Adrenal gland (tissue), 12 donors: ENCODE results near the gene HES3. TPM values are rescaled to one million over a fixed set of nuclear protein-coding genes. Genes with fewer than 3 reads are reported as not detected.
A peak's percentile ranks its signal among the peaks of the same experiment; 100 is the strongest.

Experiments
- DNase-seq, 7 donors: peaks; one replicate each; pipeline ENCODE4 v3.0.0-alpha.2; 2019 to 2020
- H3K27ac ChIP-seq, 5 donors: fragments of 200-600 bp; sonication (generic) in 4 of 5; 1 replicate in 3 of 5; 2 replicates in 2 of 5; pipeline versions ENCODE4 v1.5.1 to v1.8.0; 2016 to 2020; ENCODE audit warnings: mild to moderate bottlenecking in 1 of 5
- H3K27me3 ChIP-seq: fragments of 200-600 bp; 2 replicates; pipeline ENCODE4 v1.8.0; 2021
- H3K36me3 ChIP-seq, 2 donors: fragments of 200-600 bp; replicated peaks in 1 of 2; 1 replicate in 1 of 2; 2 replicates in 1 of 2; pipeline versions ENCODE4 v1.5.1 to v1.8.0; 2018 to 2022
- H3K4me1 ChIP-seq, 2 donors: fragments of 200-600 bp; replicated peaks in 1 of 2; 1 replicate in 1 of 2; 2 replicates in 1 of 2; pipeline versions ENCODE4 v1.5.1 to v1.8.0; 2018 to 2021
- H3K4me3 ChIP-seq, 4 donors: fragments of 200-600 bp; sonication (generic) in 3 of 4; one replicate each; pipeline ENCODE4 v1.5.1; 2016 to 2018
- H3K9me3 ChIP-seq, 3 donors: fragments of 200-600 bp; sonication (generic) in 1 of 3; replicated peaks in 1 of 3; 1 replicate in 2 of 3; 2 replicates in 1 of 3; pipeline versions ENCODE4 v1.5.1 to v1.8.0; 2016 to 2021
- POLR2A ChIP-seq, 2 donors: fragments of 450-650 bp; IDR thresholded peaks; one replicate each; pipeline ENCODE4 v1.6.1; 2017; ENCODE audit warnings: antibody characterized with exemption in 2 of 2, mild to moderate bottlenecking in 2 of 2, moderate library complexity in 1 of 2
- whole genome bisulfite sequencing, 4 donors: extraction: QIAGEN DNeasy Blood & Tissue Kit in 2 of 4; methylation state at CpG; one replicate each; pipeline versions ENCODE4 v1.1.5 to v1.1.7; 2013 to 2017; 5-methylcytosine and 5-hydroxymethylcytosine counted together
- intact Hi-C, 2 donors: fragments of 100-400 bp; cut with DNase I; formaldehyde crosslinking; loops; one replicate each; pipeline versions ENCODE4 v1.14.1 to v1.15.0; 2022 to 2023
- polyA plus RNA-seq, 3 donors: library from polyadenylated mRNA; stranded (reverse); fragments of 200-250 nt in 2 of 3; fragments of 350-450 nt in 1 of 3; fragmentation: Illumina TruSeq in 1 of 3; extraction: RNeasy Lipid Tissue Mini Kit (QIAGEN cat#74804) in 1 of 3; gene quantifications; one replicate each; pipeline ENCODE4 v1.2.3, GENCODE V29; 2013 to 2014
- total RNA-seq, 9 donors: library from RNA; depleted of rRNA in 4 of 9; stranded (reverse); fragments of >200 nt in 4 of 9; fragments of 120-200 nt in 1 of 9; fragmentation: NEBNext Ultra II Directional in 1 of 9; extraction: Animal tissue kit (Norgen Biotek cat#: 25700) in 1 of 9; gene quantifications; one replicate each; pipeline versions ENCODE4 v1.1.0 to v1.2.4, GENCODE V29; 2013 to 2023
- TF ChIP-seq, protein P1 (sequence below), 6 experiments: fragments of 450-650 bp in 4 of 6; fragments of 200-600 bp in 2 of 6; sonication (generic) in 1 of 6; IDR thresholded peaks; 1 replicate in 5 of 6; 2 replicates in 1 of 6; pipeline versions ENCODE4 v1.5.1 to v1.8.0; 2016 to 2021; ENCODE audit warnings: antibody characterized with exemption in 6 of 6, mild to moderate bottlenecking in 2 of 6, moderate library complexity in 1 of 6
- donor health status: healthy with polysubstance abuse.
- donor health status: Bipolar disorder and iron deficiency.
- donor health status: DM: yes; HTN: yes; CAD: no.
- donor health status: DM: no; HTN: no; CAD: no.
- donor health status: DM: no; HTN: no; CAD: no.
- donor health status: DM: yes; HTN: yes; CAD: no.

Gene HES3
- total and polyA plus RNA-seq, 12 donors, result not detected

DNA sequence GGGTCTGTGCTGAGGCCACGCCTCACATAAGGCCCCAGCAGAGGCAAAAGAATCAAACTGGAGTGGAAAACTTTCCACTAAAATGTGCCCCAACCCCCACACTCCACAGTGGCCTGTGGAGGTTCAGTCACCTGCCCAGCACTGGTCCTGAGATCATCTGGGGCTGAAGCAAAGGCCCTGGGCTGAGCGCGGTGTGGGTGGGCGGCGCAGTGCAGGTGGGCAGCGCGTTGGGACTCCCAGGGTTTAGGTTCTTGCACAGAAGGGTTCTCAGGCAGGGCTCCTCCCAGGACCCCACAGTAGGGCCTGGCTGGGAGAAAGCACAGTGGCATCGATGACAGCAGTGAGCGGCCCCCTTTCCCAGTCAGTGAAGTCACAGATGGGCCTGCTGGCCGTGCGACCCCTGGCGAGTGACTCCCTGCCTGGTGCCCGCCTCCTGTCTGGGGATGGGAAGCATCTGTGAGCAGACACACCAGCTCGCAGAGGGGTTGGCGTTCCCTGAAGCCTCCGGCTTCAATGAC lies 30.7 kb downstream of the HES3 start:
- intact Hi-C loops, result no loop called here
- Histone ChIP-seq H3K9me3 (no peaks in the 10 kb centered on the region), H3K4me3 (no peak overlapping the region), H3K4me1 (peaks cover 0 to 11% of the 10 kb centered on the region in 2 donors), H3K36me3 (no peaks in the 10 kb centered on the region), H3K27me3 (no peaks in the 10 kb centered on the region), H3K27ac (no peak overlapping the region)
- 95 to 98% (median 98%) methylated on average over 11 to 16 of the region's 16 CpGs for WGBS, 4 donors
- DNase-seq, result no peak
- TF ChIP-seq, protein P1, sequence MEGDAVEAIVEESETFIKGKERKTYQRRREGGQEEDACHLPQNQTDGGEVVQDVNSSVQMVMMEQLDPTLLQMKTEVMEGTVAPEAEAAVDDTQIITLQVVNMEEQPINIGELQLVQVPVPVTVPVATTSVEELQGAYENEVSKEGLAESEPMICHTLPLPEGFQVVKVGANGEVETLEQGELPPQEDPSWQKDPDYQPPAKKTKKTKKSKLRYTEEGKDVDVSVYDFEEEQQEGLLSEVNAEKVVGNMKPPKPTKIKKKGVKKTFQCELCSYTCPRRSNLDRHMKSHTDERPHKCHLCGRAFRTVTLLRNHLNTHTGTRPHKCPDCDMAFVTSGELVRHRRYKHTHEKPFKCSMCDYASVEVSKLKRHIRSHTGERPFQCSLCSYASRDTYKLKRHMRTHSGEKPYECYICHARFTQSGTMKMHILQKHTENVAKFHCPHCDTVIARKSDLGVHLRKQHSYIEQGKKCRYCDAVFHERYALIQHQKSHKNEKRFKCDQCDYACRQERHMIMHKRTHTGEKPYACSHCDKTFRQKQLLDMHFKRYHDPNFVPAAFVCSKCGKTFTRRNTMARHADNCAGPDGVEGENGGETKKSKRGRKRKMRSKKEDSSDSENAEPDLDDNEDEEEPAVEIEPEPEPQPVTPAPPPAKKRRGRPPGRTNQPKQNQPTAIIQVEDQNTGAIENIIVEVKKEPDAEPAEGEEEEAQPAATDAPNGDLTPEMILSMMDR (IDR thresholded peaks at IDR 0.05), result no peak
- no peak for TF ChIP-seq POLR2A (IDR thresholded peaks at IDR 0.05)

- peaks cover 0 to 11% of the 10 kb centered on the region in 2 donors for H3K4me1 ChIP-seq
- no peaks in the 10 kb centered on the region for H3K9me3 ChIP-seq
- DNase-seq, result peak; percentile 18 to 90 (median 60)
- no peaks in the 10 kb centered on the region for H3K27me3 ChIP-seq
- peak overlapping the region in 3 of 5 donors; percentile 47 to 81 (median 76) for H3K27ac ChIP-seq
- intact Hi-C loops, result no loop called here
- no peaks in the 10 kb centered on the region for H3K36me3 ChIP-seq
- 44 to 53% (median 45%) methylated on average over 27 to 35 of the region's 35 CpGs for WGBS, 4 donors
- TF ChIP-seq, protein P1 (IDR thresholded peaks at IDR 0.05), result no peak
- no peak for TF ChIP-seq POLR2A (IDR thresholded peaks at IDR 0.05)
- no peak overlapping the region for H3K4me3 ChIP-seq
Observed at GRCh38 chr1:6275826-6276782, 32.1 kb downstream of the HES3 start.

GRCh38 chr1:6276811-6277555 lies 33.0 kb downstream of the HES3 start:
- intact Hi-C loops, result no loop called here
- Histone ChIP-seq H3K9me3 (no peaks in the 10 kb centered on the region), H3K36me3 (no peaks in the 10 kb centered on the region), H3K4me3 (no peak overlapping the region), H3K4me1 (peaks cover 0 to 11% of the 10 kb centered on the region in 2 donors), H3K27ac (peak overlapping the region in 2 of 5 donors; percentile 76 to 81), H3K27me3 (no peaks in the 10 kb centered on the region)
- no peak for DNase-seq
- no peak for TF ChIP-seq POLR2A (IDR thresholded peaks at IDR 0.05)
- TF ChIP-seq, protein P1 (IDR thresholded peaks at IDR 0.05), result no peak
- 90 to 95% (median 92%) methylated on average over 5 to 20 of the region's 20 CpGs for whole genome bisulfite sequencing, 4 donors

DNA sequence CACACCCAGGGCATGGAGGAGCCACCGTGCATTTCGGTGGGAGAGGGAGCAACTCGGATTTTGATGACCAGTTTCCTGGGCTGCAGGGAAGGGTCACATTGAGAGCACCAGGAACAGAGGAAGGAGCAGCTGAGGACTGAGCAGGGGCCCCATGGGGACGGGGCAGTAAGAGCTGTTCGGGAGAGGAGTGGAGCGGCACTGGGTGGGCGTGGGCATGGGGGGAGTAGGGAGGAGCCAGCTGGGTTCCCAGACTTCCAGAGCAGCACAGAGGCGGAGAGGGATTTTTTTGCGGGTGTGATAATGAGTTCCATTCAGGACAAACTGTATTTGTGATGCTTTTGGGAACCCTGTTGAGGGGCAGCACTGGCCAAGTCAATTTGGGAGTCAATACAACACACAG lies 34.3 kb downstream of the HES3 start:
- DNase-seq, result no peak
- H3K27me3 ChIP-seq, result no peaks in the 10 kb centered on the region
- 81 to 93% (median 88%) methylated on average over 8 to 9 of the region's 9 CpGs for WGBS, 4 donors
- no peak for TF ChIP-seq POLR2A (IDR thresholded peaks at IDR 0.05)
- TF ChIP-seq, protein P1 (IDR thresholded peaks at IDR 0.05), result no peak
- no peak overlapping the region for H3K27ac ChIP-seq
- intact Hi-C loops, result no loop called here
- peaks cover 0 to 11% of the 10 kb centered on the region in 2 donors for H3K4me1 ChIP-seq
- no peaks in the 10 kb centered on the region for H3K36me3 ChIP-seq
- H3K4me3 ChIP-seq, result no peak overlapping the region
- no peaks in the 10 kb centered on the region for H3K9me3 ChIP-seq
